HG02798 (cell line): ENCODE measurements around the gene SLX4IP.

Source experiments
- ATAC-seq: cut with Tn5 transposase; IDR thresholded peaks from one replicate; pipeline ENCODE4 v1.9.1; 2021; ENCODE audit warnings: mild to moderate bottlenecking; ENCODE audit not compliant: unreplicated experiment, poor library complexity

SLX4IP gene

GRCh38 chr20:10654250-10654610 lies 219.1 kb downstream of the SLX4IP start:
- no peak for ATAC-seq

- peak; percentile 67 for ATAC-seq
These were observed 219.5 kb downstream of the SLX4IP start for GRCh38 chr20:10654630-10655029.

- ATAC-seq, result no peak
These were observed 220.9 kb downstream of the SLX4IP start for GRCh38 chr20:10655720-10656669.

GRCh38 chr20:10657453-10657852 lies 222.3 kb downstream of the SLX4IP start:
- no peak for ATAC-seq

GRCh38 chr20:10658051-10658823 lies 223.1 kb downstream of the SLX4IP start:
- ATAC-seq, result no peak

- ATAC-seq, result no peak
These were observed 223.9 kb downstream of the SLX4IP start for GRCh38 chr20:10658876-10659632.

GRCh38 chr20:10659651-10660601 lies 224.8 kb downstream of the SLX4IP start:
- no peak for ATAC-seq

- ATAC-seq, result no peak
These were observed 225.6 kb downstream of the SLX4IP start for GRCh38 chr20:10660661-10661060.

- no peak for ATAC-seq
These were observed 226.2 kb downstream of the SLX4IP start for GRCh38 chr20:10661261-10661660.

GRCh38 chr20:10662151-10662550 lies 227.0 kb downstream of the SLX4IP start:
- no peak for ATAC-seq

- ATAC-seq, result no peak
These were observed 227.8 kb downstream of the SLX4IP start for GRCh38 chr20:10662661-10663458.

- no peak for ATAC-seq
These were observed 228.7 kb downstream of the SLX4IP start for GRCh38 chr20:10663756-10664155.

- ATAC-seq, result no peak
These were observed 230.0 kb downstream of the SLX4IP start for GRCh38 chr20:10665027-10665561.

- ATAC-seq, result no peak
These were observed 230.7 kb downstream of the SLX4IP start for GRCh38 chr20:10665791-10666190.

GRCh38 chr20:10666221-10667076 lies 231.3 kb downstream of the SLX4IP start:
- ATAC-seq, result no peak

GRCh38 chr20:10667077-10667401 lies 231.9 kb downstream of the SLX4IP start:
- ATAC-seq, result no peak

GRCh38 chr20:10667560-10668167 lies 232.6 kb downstream of the SLX4IP start:
- ATAC-seq, result no peak
